ENCODE data around the gene DMRT2. TPM values are rescaled to one million over a fixed set of nuclear protein-coding genes. Genes with fewer than 3 reads are reported as not detected.

DMRT2 gene
- total RNA-seq, 1 experiment from 2014 or later = not detected

DNA sequence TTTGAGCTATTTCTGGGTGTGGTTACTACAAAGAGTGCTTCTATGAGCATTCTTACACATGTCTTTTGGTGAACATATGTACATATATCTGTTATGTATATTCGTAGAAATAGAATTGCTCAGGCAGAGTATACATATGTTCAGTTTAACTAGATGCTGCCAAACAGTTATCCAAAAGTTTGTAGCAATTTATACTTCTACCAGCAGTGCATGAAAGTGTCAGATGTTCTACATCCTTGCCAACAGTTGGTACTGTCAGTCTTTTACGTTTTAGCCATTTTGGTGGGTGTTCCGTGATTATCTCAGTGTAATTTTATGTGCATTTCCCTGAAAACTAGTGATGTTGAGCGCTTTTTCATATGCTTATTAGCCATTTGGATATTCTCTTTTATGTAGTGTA, 35.9 kb upstream of the DMRT2 start:
- no peak overlapping the region for H3K14ac ChIP-seq (ENCODE audit: insufficient read depth, low read length)
- H2AFZ ChIP-seq (ENCODE audit: low read length) = no peak overlapping the region
- H3K9ac ChIP-seq (ENCODE audit: extremely low read depth, insufficient read length, low read length) = no peak overlapping the region
- no peak overlapping the region for H3K23ac ChIP-seq (ENCODE audit: insufficient read length, low read depth, low read length)
- H3K4me1 ChIP-seq (ENCODE audit: insufficient read depth, low read length) = 0 out of 2 replicates have a peak, but pooled peaks cover 2% of the 10 kb centered on the region
- H3K79me1 ChIP-seq (ENCODE audit: insufficient read depth, low read depth, low read length, poor library complexity, severe bottlenecking) = no peaks in the 10 kb centered on the region
- H3K27me3 ChIP-seq (ENCODE audit: insufficient read depth, low read length) = no peaks in the 10 kb centered on the region
- WGBS (ENCODE audit: extremely low coverage, insufficient read length, low lambda C conversion rate) = no CpG with 5 or more reads among the region's 4 CpGs
- TF ChIP-seq, protein P1, sequence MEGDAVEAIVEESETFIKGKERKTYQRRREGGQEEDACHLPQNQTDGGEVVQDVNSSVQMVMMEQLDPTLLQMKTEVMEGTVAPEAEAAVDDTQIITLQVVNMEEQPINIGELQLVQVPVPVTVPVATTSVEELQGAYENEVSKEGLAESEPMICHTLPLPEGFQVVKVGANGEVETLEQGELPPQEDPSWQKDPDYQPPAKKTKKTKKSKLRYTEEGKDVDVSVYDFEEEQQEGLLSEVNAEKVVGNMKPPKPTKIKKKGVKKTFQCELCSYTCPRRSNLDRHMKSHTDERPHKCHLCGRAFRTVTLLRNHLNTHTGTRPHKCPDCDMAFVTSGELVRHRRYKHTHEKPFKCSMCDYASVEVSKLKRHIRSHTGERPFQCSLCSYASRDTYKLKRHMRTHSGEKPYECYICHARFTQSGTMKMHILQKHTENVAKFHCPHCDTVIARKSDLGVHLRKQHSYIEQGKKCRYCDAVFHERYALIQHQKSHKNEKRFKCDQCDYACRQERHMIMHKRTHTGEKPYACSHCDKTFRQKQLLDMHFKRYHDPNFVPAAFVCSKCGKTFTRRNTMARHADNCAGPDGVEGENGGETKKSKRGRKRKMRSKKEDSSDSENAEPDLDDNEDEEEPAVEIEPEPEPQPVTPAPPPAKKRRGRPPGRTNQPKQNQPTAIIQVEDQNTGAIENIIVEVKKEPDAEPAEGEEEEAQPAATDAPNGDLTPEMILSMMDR (conservative IDR thresholded peaks at IDR 0.05) = no peak
- H3K4me2 ChIP-seq (ENCODE audit: insufficient read depth, insufficient read length, low read length) = no peak overlapping the region
- H3K4me1 Mint-ChIP-seq = peaks cover 0 to 8% of the 10 kb centered on the region in 2 experiments; a peak in 2 of 4 replicates
- no peak overlapping the region for H2BK12ac ChIP-seq (ENCODE audit: insufficient read length, low read depth, low read length)
- no peak overlapping the region for H2BK120ac ChIP-seq (ENCODE audit: low read depth, low read length, poor library complexity, severe bottlenecking)
- H4K20me1 ChIP-seq (ENCODE audit: control insufficient read depth, insufficient read depth, insufficient read length) = no peaks in the 10 kb centered on the region
- H3K27me3 Mint-ChIP-seq (ENCODE audit: low read depth) = peaks cover 34% of the 10 kb centered on the region
- no peak overlapping the region for H4K8ac ChIP-seq (replicated peaks; ENCODE audit: insufficient read length, low read depth, low read length)
- no peak overlapping the region for H3K56ac ChIP-seq (ENCODE audit: insufficient read length, low read depth, low read length)
- no peak overlapping the region for H3K4ac ChIP-seq (ENCODE audit: low read depth, low read length)
- H3K36me3 Mint-ChIP-seq (ENCODE audit: insufficient read depth in 1 of 3, low read depth in 3 of 3) = no peaks in the 10 kb centered on the region
- no peak overlapping the region for H3K4me3 Mint-ChIP-seq
- no peak overlapping the region for H2BK5ac ChIP-seq (ENCODE audit: insufficient read length, low read length)
- no peaks in the 10 kb centered on the region for H3K9me3 ChIP-seq (ENCODE audit: control insufficient read depth, low read depth, low read length)
- H2BK15ac ChIP-seq (ENCODE audit: low read depth, low read length) = no peak overlapping the region
- peaks cover 0 to 9% of the 10 kb centered on the region in 2 experiments; a peak in 2 of 5 replicates for H3K9me3 Mint-ChIP-seq
- H3K23me2 ChIP-seq (ENCODE audit: insufficient read length, low read depth, low read length, poor library complexity, severe bottlenecking) = no peaks in the 10 kb centered on the region
- H3K27ac ChIP-seq (ENCODE audit: insufficient read length, low read depth, low read length) = no peak overlapping the region
- H2BK20ac ChIP-seq (ENCODE audit: low read depth, low read length, poor library complexity, severe bottlenecking) = no peak overlapping the region
- no peaks in the 10 kb centered on the region for H3K79me2 ChIP-seq (ENCODE audit: insufficient read depth, low read length)
- H3K18ac ChIP-seq (ENCODE audit: insufficient read length, low read depth, low read length) = no peak overlapping the region
- no peak overlapping the region for H4K5ac ChIP-seq (ENCODE audit: insufficient read length, low read depth, low read length)
- no peak overlapping the region for H3K27ac Mint-ChIP-seq
- no peak overlapping the region for H2AK5ac ChIP-seq (ENCODE audit: insufficient read length, low read length)
- H3T11ph ChIP-seq (ENCODE audit: low read length) = no peak overlapping the region
- no peak for DNase-seq
- H4K91ac ChIP-seq (ENCODE audit: insufficient read length, low read depth, low read length) = no peak overlapping the region
